Sciatic nerve (tissue), 2 donors: Measurements from ENCODE around the gene PTPN21. TPM values are rescaled to one million over a fixed set of nuclear protein-coding genes. Genes with fewer than 3 reads are reported as not detected.

Source experiments
- ATAC-seq: fragments of 200-7000 bp; cut with Tn5 transposase; one replicate; pipeline ENCODE4 v1.9.1; 2020; ENCODE audit warnings: mild to moderate bottlenecking, moderate library complexity
- DNase-seq: peaks from one replicate; pipeline ENCODE4 v3.0.0-alpha.2; 2020; ENCODE audit warnings: low spot score
- intact Hi-C: fragments of 100-400 bp; cut with DNase I; formaldehyde crosslinking; loops from one replicate; pipeline ENCODE4 v1.14.2; 2022
- total RNA-seq: library from RNA; stranded (reverse); fragmentation: NEBNext Ultra II Directional; extraction: Animal tissue kit (Norgen Biotek cat#: 25700); gene quantifications from one replicate; pipeline ENCODE4 v1.2.1, GENCODE V29; 2021
- donor health status: DM: no; HTN: no; CAD: no.
- donor health status: DM: no; HTN: no; CAD: no.

Gene PTPN21
- total RNA-seq, 1 donor from 2014 or later = 55.7 TPM

GRCh38 chr14:88518592-88519512 lies 36.0 kb downstream of the PTPN21 start:
- intact Hi-C loops = no loop called here
- DNase-seq (no peak), ATAC-seq (no peak)

GRCh38 chr14:88516861-88517357 lies 37.9 kb downstream of the PTPN21 start:
- intact Hi-C loops = no loop called here
- DNase-seq (no peak), ATAC-seq (no peak)

GRCh38 chr14:88515499-88516221 lies 39.1 kb downstream of the PTPN21 start:
- ATAC-seq = no peak
- DNase-seq = no peak
- intact Hi-C loops = no loop called here

- DNase-seq = no peak
- ATAC-seq = no peak
- intact Hi-C loops = no loop called here
These were observed 47.6 kb downstream of the PTPN21 start for GRCh38 chr14:88507208-88507607.

- no peak for DNase-seq
- intact Hi-C loops = no loop called here
- ATAC-seq = no peak
These were observed 49.2 kb downstream of the PTPN21 start for GRCh38 chr14:88505621-88506020.

- ATAC-seq = no peak
- intact Hi-C loops = no loop called here
These were observed 50.2 kb downstream of the PTPN21 start for GRCh38 chr14:88504602-88505001.

GRCh38 chr14:88503754-88504406 lies 50.9 kb downstream of the PTPN21 start:
- intact Hi-C loops = no loop called here
- DNase-seq (no peak), ATAC-seq (no peak)

More at GRCh38 chr14:88504602-88505001, 50.2 kb downstream of the PTPN21 start:
- no peak for DNase-seq

- intact Hi-C loops = no loop called here
- no peak for DNase-seq
- ATAC-seq = no peak
These were observed 52.1 kb downstream of the PTPN21 start for GRCh38 chr14:88502740-88503139.

GRCh38 chr14:88500611-88501010 lies 54.2 kb downstream of the PTPN21 start:
- intact Hi-C loops = no loop called here
- ATAC-seq = no peak
- no peak for DNase-seq

- intact Hi-C loops = loop anchor here (10.0 kb wide), 1 partner anchor 46 kb away; no protein-coding TSS in a partner anchor
- no peak for ATAC-seq
- no peak for DNase-seq
These were observed 55.6 kb downstream of the PTPN21 start for GRCh38 chr14:88499225-88499624.

- ATAC-seq = no peak
- no peak for DNase-seq
- intact Hi-C loops = loop anchor here (10.0 kb wide), 1 partner anchor 48 kb away; no protein-coding TSS in a partner anchor
These were observed 58.4 kb downstream of the PTPN21 start for GRCh38 chr14:88496414-88496813.

- ATAC-seq = no peak
- intact Hi-C loops = loop anchor here (10.0 kb wide), 1 partner anchor 51 kb away; no protein-coding TSS in a partner anchor
- no peak for DNase-seq
These were observed 61.2 kb downstream of the PTPN21 start for GRCh38 chr14:88493392-88494185.

- no peak for DNase-seq
- ATAC-seq = peak; percentile 90
- intact Hi-C loops = loop anchor here (10.0 kb wide), 1 partner anchor 52 kb away; no protein-coding TSS in a partner anchor
These were observed 62.3 kb downstream of the PTPN21 start for GRCh38 chr14:88492272-88493089.

GRCh38 chr14:88490168-88490567 lies 64.6 kb downstream of the PTPN21 start:
- no peak for ATAC-seq
- intact Hi-C loops = loop anchor here (10.0 kb wide), 1 partner anchor 55 kb away; no protein-coding TSS in a partner anchor
- DNase-seq = no peak

GRCh38 chr14:88488897-88489296 lies 65.9 kb downstream of the PTPN21 start:
- DNase-seq (no peak), ATAC-seq (no peak)
- intact Hi-C loops = no loop called here

- DNase-seq (no peak), ATAC-seq (no peak)
- intact Hi-C loops = no loop called here
These were observed 66.7 kb downstream of the PTPN21 start for GRCh38 chr14:88488081-88488480.

- intact Hi-C loops = no loop called here
- ATAC-seq = no peak
- no peak for DNase-seq
These were observed 72.3 kb downstream of the PTPN21 start for GRCh38 chr14:88482524-88482923.

GRCh38 chr14:88481794-88482193 lies 73.0 kb downstream of the PTPN21 start:
- ATAC-seq = no peak
- intact Hi-C loops = no loop called here
- DNase-seq = no peak
